MCF 10A (cell line): ENCODE results near the gene CYB5A. TPM values are rescaled to one million over a fixed set of nuclear protein-coding genes. Genes with fewer than 3 reads are reported as not detected.
A peak's percentile ranks its signal among the peaks of the same experiment; 100 is the strongest.

ENCODE experiments used
- BruUV-seq: library from RNA; stranded (reverse); fragments of 400-500 nt; replicated peaks from 2 replicates; lab custom pipeline; 2021; lab: Mats Ljungman, UMichigan
- CTCF ChIA-PET: fragments of 300-600 bp; sonication (Branson Sonifier 250); formaldehyde crosslinking; extraction: SDS; loops from one replicate; lab custom pipeline; 2021; ENCODE audit warnings: antibody characterized with exemption, inconsistent platforms; lab: Yijun Ruan, JAX
- POLR2A ChIA-PET: fragments of 300-600, 350-650 bp; sonication (Branson Sonifier 250); formaldehyde crosslinking; extraction: SDS; loops from one replicate; lab custom pipeline; 2020; ENCODE audit warnings: antibody characterized with exemption, inconsistent platforms; lab: Yijun Ruan, JAX
- DNase-seq: peaks from one replicate; pipeline ENCODE4 v3.0.0-alpha.2; 2018; ENCODE audit not compliant: unreplicated experiment
- H3K27ac Mint-ChIP-seq: one replicate; pipeline ENCODE4 v1.8.0; 2022; ENCODE audit warnings: mild to moderate bottlenecking, low read depth, mixed read lengths; ENCODE audit not compliant: unreplicated experiment
- H3K27me3 Mint-ChIP-seq: one replicate; pipeline ENCODE4 v1.8.0; 2022; ENCODE audit warnings: mixed read lengths; ENCODE audit not compliant: insufficient read depth, unreplicated experiment
- H3K36me3 Mint-ChIP-seq: one replicate; pipeline ENCODE4 v1.8.0; 2022; ENCODE audit warnings: mild to moderate bottlenecking, moderate library complexity, mixed read lengths; ENCODE audit not compliant: insufficient read depth, unreplicated experiment
- H3K4me1 Mint-ChIP-seq: one replicate; pipeline ENCODE4 v1.8.0; 2022; ENCODE audit warnings: mixed read lengths; ENCODE audit not compliant: insufficient read depth, unreplicated experiment
- H3K4me3 Mint-ChIP-seq: one replicate; pipeline ENCODE4 v1.8.0; 2022; ENCODE audit warnings: mild to moderate bottlenecking, moderate library complexity, mixed read lengths; ENCODE audit not compliant: unreplicated experiment
- H3K9me3 Mint-ChIP-seq: one replicate; pipeline ENCODE4 v1.8.0; 2022; ENCODE audit warnings: mixed read lengths; ENCODE audit not compliant: unreplicated experiment
- CTCF ChIP-seq: fragments of 200-600 bp; IDR thresholded peaks from one replicate; pipeline ENCODE4 v1.8.0; 2022; ENCODE audit warnings: antibody characterized with exemption, mild to moderate bottlenecking; ENCODE audit not compliant: unreplicated experiment
- intact Hi-C: fragments of 100-400 bp; cut with micrococcal nuclease; formaldehyde crosslinking; loops from 2 replicates; pipeline ENCODE4 v1.14.1; 2022
- total RNA-seq: library from RNA; stranded (reverse); gene quantifications from 2 replicates; pipeline ENCODE4 v1.2.3, GENCODE V29; 2022

Gene CYB5A
- total RNA-seq, 1 experiment from 2014 or later: 27.5 TPM

- TF ChIP-seq CTCF: no peak
- Mint-ChIP-seq H3K9me3 (no peaks in the 10 kb centered on the region), H3K4me1 (peaks cover 5% of the 10 kb centered on the region), H3K27me3 (no peaks in the 10 kb centered on the region), H3K27ac (no peak overlapping the region), H3K36me3 (no peaks in the 10 kb centered on the region), H3K4me3 (no peak overlapping the region)
- ChIA-PET POLR2A (no interaction called here), CTCF (no interaction called here)
- no TSS peak for BruUV-seq
- intact Hi-C loops: no loop called here
- no peak for DNase-seq
Observed at GRCh38 chr18:74222710-74223494, 68.9 kb downstream of the CYB5A start.

GRCh38 chr18:74221081-74221480, 70.7 kb downstream of the CYB5A start:
- H3K4me3 Mint-ChIP-seq: no peak overlapping the region
- intact Hi-C loops: no loop called here
- H3K27me3 Mint-ChIP-seq: no peaks in the 10 kb centered on the region
- ChIA-PET CTCF (interaction anchor here (0.6 to 1.4 kb wide), 2 partner anchors 10 to 23 kb away, joined by 3 to 4 read pairs; no protein-coding TSS in a partner anchor), POLR2A (no interaction called here)
- H3K27ac Mint-ChIP-seq: no peak overlapping the region
- H3K9me3 Mint-ChIP-seq: no peaks in the 10 kb centered on the region
- H3K4me1 Mint-ChIP-seq: peaks cover 5% of the 10 kb centered on the region
- DNase-seq: no peak
- no peaks in the 10 kb centered on the region for H3K36me3 Mint-ChIP-seq
- TF ChIP-seq CTCF: no peak
- BruUV-seq: no TSS peak

GRCh38 chr18:74219056-74219455, 72.7 kb downstream of the CYB5A start:
- DNase-seq: peak; percentile 67
- H3K36me3 Mint-ChIP-seq: no peaks in the 10 kb centered on the region
- ChIA-PET CTCF (no interaction called here), POLR2A (interaction anchor here (1.4 kb wide), 1 partner anchor 12 kb away, joined by 3 read pairs; no protein-coding TSS in a partner anchor)
- BruUV-seq: no TSS peak
- H3K27ac Mint-ChIP-seq: peak overlapping the region; percentile 83
- no peaks in the 10 kb centered on the region for H3K27me3 Mint-ChIP-seq
- peaks cover 5% of the 10 kb centered on the region for H3K4me1 Mint-ChIP-seq
- H3K4me3 Mint-ChIP-seq: no peak overlapping the region
- intact Hi-C loops: no loop called here
- H3K9me3 Mint-ChIP-seq: no peaks in the 10 kb centered on the region
- TF ChIP-seq CTCF: no peak

- H3K27me3 Mint-ChIP-seq: no peaks in the 10 kb centered on the region
- peaks cover 5% of the 10 kb centered on the region for H3K4me1 Mint-ChIP-seq
- no peak for TF ChIP-seq CTCF
- DNase-seq: no peak
- no peaks in the 10 kb centered on the region for H3K36me3 Mint-ChIP-seq
- H3K4me3 Mint-ChIP-seq: no peak overlapping the region
- intact Hi-C loops: no loop called here
- CTCF ChIA-PET: no interaction called here
- H3K27ac Mint-ChIP-seq: no peak overlapping the region
- BruUV-seq: no TSS peak
- POLR2A ChIA-PET: interaction anchor here (0.6 to 1.2 kb wide), 3 partner anchors 15 to 23 kb away, joined by 3 read pairs; no protein-coding TSS in a partner anchor
- H3K9me3 Mint-ChIP-seq: no peaks in the 10 kb centered on the region
Observed at GRCh38 chr18:74217476-74218143, 74.2 kb downstream of the CYB5A start.
